ENCODE measurements around the gene RPS2.
"Not testable (repeated sequence)": the region's sequence is repeated elsewhere in the genome, so short reads cannot be mapped to it uniquely, and the experiment has no call there.

Gene RPS2

GRCh38 chr16:1965396-1966001 is 873 bp upstream of the RPS2 start:
- DNase-seq (ENCODE audit: low spot score) (no peak), FAIRE-seq (no peak)

- no peak for DNase-seq (ENCODE audit: low spot score)
- no peak for FAIRE-seq
Observed at GRCh38 chr16:1963806-1964505, 670 bp downstream of the RPS2 start.

GRCh38 chr16:1962161-1963153 is 2.2 kb downstream of the RPS2 start:
- not testable (repeated sequence) for FAIRE-seq; DNase-seq (ENCODE audit: low spot score)

GRCh38 chr16:1961651-1962067 is 3.0 kb downstream of the RPS2 start:
- FAIRE-seq (no peak), DNase-seq (ENCODE audit: low spot score) (no peak)

GRCh38 chr16:1960665-1961630 is 3.7 kb downstream of the RPS2 start:
- peak; percentile 76 for FAIRE-seq
- no peak for DNase-seq (ENCODE audit: low spot score)

GRCh38 chr16:1959269-1960039 is 5.2 kb downstream of the RPS2 start, which contains the start of gene NDUFB10:
Gene NDUFB10, plus strand, starts transcription at chr16:1959538. Its CDS starts 87 bp downstream, at chr16:1959625.
- DNase-seq (ENCODE audit: low spot score) = peak; percentile 94
- peak; percentile 94 for FAIRE-seq

- FAIRE-seq (no peak), DNase-seq (ENCODE audit: low spot score) (no peak)
Observed at GRCh38 chr16:1958715-1959268, 5.8 kb downstream of the RPS2 start.

- FAIRE-seq = not testable (repeated sequence)
Observed at GRCh38 chr16:1958143-1958491, 6.5 kb downstream of the RPS2 start.

GRCh38 chr16:1957434-1958142 is 7.0 kb downstream of the RPS2 start:
- not testable (repeated sequence) for DNase-seq (ENCODE audit: low spot score); FAIRE-seq

More at GRCh38 chr16:1958143-1958491, 6.5 kb downstream of the RPS2 start:
- DNase-seq (ENCODE audit: low spot score) = not testable (repeated sequence)

GRCh38 chr16:1953734-1954133 is 10.9 kb downstream of the RPS2 start:
- FAIRE-seq = no peak
- no peak for DNase-seq (ENCODE audit: low spot score)

GRCh38 chr16:1950559-1950958 is 14.1 kb downstream of the RPS2 start:
- FAIRE-seq (no peak), DNase-seq (ENCODE audit: low spot score) (no peak)

GRCh38 chr16:1950047-1950446 is 14.6 kb downstream of the RPS2 start:
- FAIRE-seq = peak; percentile 20
- DNase-seq (ENCODE audit: low spot score) = no peak

- DNase-seq (ENCODE audit: low spot score) (no peak), FAIRE-seq (peak; percentile 85)
Observed at GRCh38 chr16:1949507-1949906, 15.1 kb downstream of the RPS2 start.

GRCh38 chr16:1947369-1947670 is 17.3 kb downstream of the RPS2 start:
- FAIRE-seq = no peak
- no peak for DNase-seq (ENCODE audit: low spot score)

- no peak for DNase-seq (ENCODE audit: low spot score)
- peak; percentile 27 for FAIRE-seq
Observed at GRCh38 chr16:1946495-1947368, 17.9 kb downstream of the RPS2 start.

GRCh38 chr16:1945559-1946391 is 18.9 kb downstream of the RPS2 start:
- FAIRE-seq (peak; percentile 20), DNase-seq (ENCODE audit: low spot score) (no peak)

GRCh38 chr16:1944612-1945199 is 19.9 kb downstream of the RPS2 start:
- DNase-seq (ENCODE audit: low spot score) (no peak), FAIRE-seq (no peak)
